Right atrium auricular region (tissue), 2 donors: ENCODE data around the gene TMEM245. TPM values are rescaled to one million over a fixed set of nuclear protein-coding genes. Genes with fewer than 3 reads are reported as not detected.

Experiments
- DNase-seq: peaks from one replicate; pipeline ENCODE4 v3.0.0-alpha.2; 2019; ENCODE audit warnings: low spot score
- H3K27ac ChIP-seq, 2 donors: fragments of 200-600 bp; sonication (generic); 1 replicate in 1 of 2; 2 replicates in 1 of 2; pipeline ENCODE4 v1.5.1; 2016 to 2019
- H3K27me3 ChIP-seq, 2 donors: fragments of 200-600 bp; sonication (generic); one replicate each; pipeline versions ENCODE4 v1.5.1 to v1.6.0; 2017 to 2019
- H3K36me3 ChIP-seq: fragments of 200-600 bp; sonication (generic); one replicate; pipeline ENCODE4 v1.5.1; 2016
- H3K4me1 ChIP-seq, 2 donors: fragments of 200-600 bp; sonication (generic); one replicate each; pipeline versions ENCODE4 v1.5.1 to v1.6.0; 2017 to 2019
- H3K4me3 ChIP-seq, 2 donors: fragments of 200-600 bp; sonication (generic); 1 replicate in 1 of 2; 2 replicates in 1 of 2; pipeline ENCODE4 v1.5.1; 2017 to 2019; ENCODE audit warnings: mild to moderate bottlenecking in 1 of 2, moderate library complexity in 1 of 2
- H3K9me3 ChIP-seq, 2 donors: fragments of 200-600 bp; sonication (generic); one replicate each; pipeline ENCODE4 v1.5.1; 2019
- CTCF ChIP-seq, 2 donors: fragments of 200-600 bp; sonication (generic); IDR thresholded peaks; one replicate each; pipeline ENCODE4 v1.5.1; 2019; ENCODE audit warnings: antibody characterized with exemption in 2 of 2
- total RNA-seq, 2 donors: library from RNA; depleted of rRNA; stranded (reverse); fragments of >200 nt; gene quantifications; one replicate each; pipeline ENCODE4 v1.1.0, GENCODE V29; 2016

TMEM245 gene
- total RNA-seq, 2 donors from 2014 or later: 89.0 to 95.1 TPM

DNA sequence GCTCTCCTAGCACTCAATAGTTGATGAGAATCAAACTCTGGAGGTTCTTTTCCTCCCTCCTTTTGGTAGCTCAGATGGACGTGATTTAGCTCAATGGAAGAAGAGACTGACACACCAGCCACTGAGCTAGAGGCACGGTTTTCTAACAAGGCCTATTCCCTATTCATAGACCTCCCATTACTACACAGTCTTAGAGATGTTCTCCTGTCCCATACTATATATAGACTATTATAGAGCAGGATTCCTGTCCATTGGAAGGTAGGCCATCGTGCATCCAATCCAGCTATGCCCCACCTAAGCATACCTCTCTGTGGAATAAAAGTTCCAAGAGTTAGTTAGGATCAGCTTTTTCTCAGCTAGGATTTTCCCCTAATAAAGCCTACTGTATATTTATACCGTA, 76.2 kb downstream of the TMEM245 start:
- H3K4me3 ChIP-seq: no peak overlapping the region
- no peaks in the 10 kb centered on the region for H3K27me3 ChIP-seq
- no peak for TF ChIP-seq CTCF (IDR thresholded peaks at IDR 0.05)
- no peaks in the 10 kb centered on the region for H3K4me1 ChIP-seq
- DNase-seq: no peak
- no peak overlapping the region for H3K27ac ChIP-seq
- H3K36me3 ChIP-seq: peaks cover 37% of the 10 kb centered on the region
- peaks cover 0 to 5% of the 10 kb centered on the region in 2 donors for H3K9me3 ChIP-seq

DNA sequence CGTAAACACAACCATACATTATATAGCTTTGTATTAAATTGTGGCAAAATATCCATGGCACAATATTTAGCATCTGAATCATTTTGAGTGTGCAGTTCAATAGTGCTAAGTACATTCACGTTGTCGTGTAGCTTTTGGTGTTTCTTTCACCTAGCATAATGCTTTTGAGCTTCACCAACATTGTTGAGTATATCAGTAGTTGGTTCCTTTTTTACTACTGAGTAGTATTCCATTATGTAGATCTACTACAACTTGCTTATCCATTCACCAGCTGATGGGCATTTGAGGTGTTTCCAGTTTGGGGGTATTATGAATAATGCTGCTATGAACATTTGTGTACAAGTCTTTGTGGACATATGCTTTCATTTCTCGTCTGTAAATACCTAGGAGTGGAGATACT, 79.2 kb downstream of the TMEM245 start:
- DNase-seq: no peak
- peaks cover 0 to 5% of the 10 kb centered on the region in 2 donors for H3K9me3 ChIP-seq
- no peaks in the 10 kb centered on the region for H3K27me3 ChIP-seq
- H3K27ac ChIP-seq: no peak overlapping the region
- peaks cover 20% of the 10 kb centered on the region for H3K36me3 ChIP-seq
- H3K4me1 ChIP-seq: peaks cover 0 to 16% of the 10 kb centered on the region in 2 donors
- TF ChIP-seq CTCF (IDR thresholded peaks at IDR 0.05): no peak
- H3K4me3 ChIP-seq: no peak overlapping the region

DNA sequence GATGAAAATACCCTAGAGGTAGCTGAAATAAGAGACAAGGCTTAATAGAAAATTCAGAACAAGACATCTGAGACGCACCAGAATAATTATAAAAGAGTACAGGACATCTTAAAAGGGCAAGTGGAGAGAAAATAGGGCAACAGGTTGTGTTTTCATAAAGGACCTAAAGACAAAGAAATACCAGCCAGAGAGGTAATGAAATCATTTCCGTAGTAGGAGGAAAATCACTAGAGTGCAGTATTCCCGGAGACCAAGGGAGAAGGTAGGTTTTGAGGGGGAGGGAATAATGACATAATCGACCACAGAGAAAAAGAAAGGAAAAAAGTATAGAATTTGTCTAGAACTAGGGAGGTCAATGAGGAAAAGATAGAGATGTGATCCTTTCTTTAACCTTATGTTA, 80.2 kb downstream of the TMEM245 start:
- H3K9me3 ChIP-seq: peaks cover 0 to 5% of the 10 kb centered on the region in 2 donors
- peaks cover 13% of the 10 kb centered on the region for H3K36me3 ChIP-seq
- H3K4me3 ChIP-seq: no peak overlapping the region
- no peak overlapping the region for H3K27ac ChIP-seq
- no peaks in the 10 kb centered on the region for H3K27me3 ChIP-seq
- H3K4me1 ChIP-seq: peaks cover 0 to 19% of the 10 kb centered on the region in 2 donors
- no peak for DNase-seq
- TF ChIP-seq CTCF (IDR thresholded peaks at IDR 0.05): no peak

GRCh38 chr9:109037946-109038715, 81.6 kb downstream of the TMEM245 start:
- TF ChIP-seq CTCF (IDR thresholded peaks at IDR 0.05): no peak
- Histone ChIP-seq H3K36me3 (peaks cover 16% of the 10 kb centered on the region), H3K27ac (no peak overlapping the region), H3K4me1 (peaks cover 0 to 19% of the 10 kb centered on the region in 2 donors), H3K27me3 (no peaks in the 10 kb centered on the region), H3K4me3 (no peak overlapping the region), H3K9me3 (peaks cover 0 to 5% of the 10 kb centered on the region in 2 donors)
- DNase-seq: no peak

GRCh38 chr9:109036744-109037680, 82.7 kb downstream of the TMEM245 start:
- H3K36me3 ChIP-seq: peaks cover 24% of the 10 kb centered on the region

More at GRCh38 chr9:109036744-109037680, 82.7 kb downstream of the TMEM245 start:
- peaks cover 0 to 19% of the 10 kb centered on the region in 2 donors for H3K4me1 ChIP-seq
- H3K9me3 ChIP-seq: no peaks in the 10 kb centered on the region
- H3K4me3 ChIP-seq: no peak overlapping the region
- peak overlapping the region; percentile 18 to 65 for H3K27ac ChIP-seq
- no peak for TF ChIP-seq CTCF (IDR thresholded peaks at IDR 0.05)
- no peak for DNase-seq
- H3K27me3 ChIP-seq: no peaks in the 10 kb centered on the region
